ENCODE measurements around the gene CELF5.
"Not testable (repeated sequence)": the region's sequence is repeated elsewhere in the genome, so short reads cannot be mapped to it uniquely, and the experiment has no call there.

CELF5 gene

DNA sequence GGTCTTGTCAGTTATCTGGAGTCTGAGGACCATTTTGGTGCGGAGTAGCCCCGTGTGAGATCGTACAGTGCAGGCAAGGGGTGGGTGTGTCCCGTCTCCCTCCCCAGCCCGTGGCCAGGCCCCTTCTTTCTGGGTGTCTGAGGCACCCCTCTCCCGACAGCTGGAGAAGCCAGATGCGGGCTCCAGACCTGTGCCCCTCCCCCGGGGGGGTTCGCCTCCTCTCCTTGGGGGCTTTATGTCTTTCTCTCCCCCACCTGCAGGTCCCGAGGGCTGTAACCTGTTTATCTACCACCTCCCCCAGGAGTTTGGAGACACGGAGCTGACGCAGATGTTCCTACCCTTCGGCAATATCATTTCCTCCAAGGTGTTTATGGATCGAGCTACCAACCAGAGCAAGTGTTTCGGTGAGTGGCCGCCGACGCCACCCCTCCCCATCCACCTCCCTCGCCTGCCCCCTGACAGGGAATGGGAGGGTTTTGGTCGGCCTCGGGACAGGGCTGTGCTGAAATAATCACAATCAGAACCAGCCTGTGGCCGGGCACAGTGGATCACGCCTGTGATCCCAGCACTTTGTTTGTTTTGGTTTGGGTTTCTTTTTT, 65.6 kb downstream of the CELF5 start:
- in situ Hi-C loops (cut with HindIII; ENCODE audit: low pct_unique_long_range_greater_than_20kb, low sequenced_read_pairs) = no loop called here

DNA sequence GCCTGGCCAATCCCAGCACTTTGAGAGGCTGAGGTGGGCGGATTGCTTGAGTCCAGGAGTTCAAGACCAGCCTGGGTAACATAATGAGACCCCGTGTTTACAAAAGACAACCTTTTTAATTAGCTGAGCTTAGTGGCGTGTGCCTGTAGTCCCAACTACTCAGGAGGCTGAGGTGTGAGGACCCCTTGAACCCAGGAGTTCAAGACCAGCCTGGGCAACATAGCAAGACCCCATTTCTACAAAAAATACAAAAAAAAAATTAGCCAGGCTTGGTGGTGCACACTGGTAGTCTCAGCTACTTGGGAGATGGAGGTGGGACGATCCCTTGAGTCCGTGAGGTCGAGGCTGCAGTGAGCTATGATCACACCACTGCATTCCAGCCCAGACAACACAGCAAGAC, 66.4 kb downstream of the CELF5 start:
- in situ Hi-C loops (cut with HindIII; ENCODE audit: low pct_unique_long_range_greater_than_20kb, low sequenced_read_pairs); DNase-seq (ENCODE audit: low read depth in 1 of 2, low spot score in 1 of 2): not testable (repeated sequence)

More for the DNA sequence above, 65.6 kb downstream of the CELF5 start:
- TF ChIP-seq JUND (IDR thresholded peaks at IDR 0.05; ENCODE audit: low read depth) = no peak
- DNase-seq (ENCODE audit: low read depth in 1 of 2, low spot score in 1 of 2) = peak in 1 of 2 experiments; percentile 24

DNA sequence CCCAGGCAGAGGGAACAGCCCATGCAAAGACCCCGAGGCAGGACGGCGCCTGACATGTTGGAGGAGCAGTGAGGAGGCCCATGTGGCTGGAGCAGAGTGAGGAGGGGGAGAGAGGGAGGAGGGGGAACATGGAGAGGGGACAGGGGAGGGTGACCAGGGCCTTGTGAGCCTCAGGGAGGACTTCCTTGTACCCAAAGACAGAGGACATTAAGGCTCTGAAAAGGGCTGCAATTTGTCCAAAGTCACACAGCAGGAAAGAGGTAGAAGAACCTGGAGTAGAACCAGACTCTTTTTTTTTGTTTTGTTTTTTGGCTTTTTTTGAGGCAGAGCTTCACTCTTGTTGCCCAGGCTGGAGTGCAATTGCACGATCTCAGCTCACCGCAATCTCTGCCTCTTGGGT, 67.2 kb downstream of the CELF5 start:
- in situ Hi-C loops (cut with HindIII; ENCODE audit: low pct_unique_long_range_greater_than_20kb, low sequenced_read_pairs) = no loop called here
- TF ChIP-seq JUND (IDR thresholded peaks at IDR 0.05; ENCODE audit: low read depth) = no peak
- no peak for DNase-seq (ENCODE audit: low read depth in 1 of 2, low spot score in 1 of 2)

DNA sequence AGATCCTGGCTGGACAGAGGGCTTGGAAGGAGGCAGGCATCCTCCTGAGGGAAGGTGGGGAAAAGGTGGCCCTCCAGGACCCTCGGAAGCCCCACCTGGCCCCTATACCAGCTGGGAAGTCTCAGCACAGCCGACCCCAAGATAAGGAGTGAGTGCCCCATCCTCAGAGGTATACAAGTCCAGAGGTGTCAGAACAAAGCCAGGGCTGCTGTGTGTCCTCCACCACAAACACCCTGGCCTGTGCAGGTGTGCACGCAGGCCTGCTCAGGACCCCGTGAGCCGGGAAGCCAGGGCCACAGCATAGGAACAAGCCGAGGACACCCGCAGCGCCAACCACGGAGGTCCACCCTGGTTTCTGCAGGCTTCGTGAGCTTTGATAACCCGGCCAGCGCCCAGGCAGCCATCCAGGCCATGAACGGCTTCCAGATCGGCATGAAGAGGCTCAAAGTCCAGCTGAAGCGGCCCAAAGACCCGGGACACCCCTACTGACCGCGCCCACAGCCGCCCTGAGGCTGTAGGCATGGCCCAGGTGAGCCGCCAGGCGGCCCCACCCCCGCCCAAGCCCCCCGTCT, 68.6 kb downstream of the CELF5 start:
- in situ Hi-C loops (cut with HindIII; ENCODE audit: low pct_unique_long_range_greater_than_20kb, low sequenced_read_pairs) = no loop called here
- no peak for DNase-seq (ENCODE audit: low read depth in 1 of 2, low spot score in 1 of 2)
- TF ChIP-seq JUND (IDR thresholded peaks at IDR 0.05; ENCODE audit: low read depth) = no peak

DNA sequence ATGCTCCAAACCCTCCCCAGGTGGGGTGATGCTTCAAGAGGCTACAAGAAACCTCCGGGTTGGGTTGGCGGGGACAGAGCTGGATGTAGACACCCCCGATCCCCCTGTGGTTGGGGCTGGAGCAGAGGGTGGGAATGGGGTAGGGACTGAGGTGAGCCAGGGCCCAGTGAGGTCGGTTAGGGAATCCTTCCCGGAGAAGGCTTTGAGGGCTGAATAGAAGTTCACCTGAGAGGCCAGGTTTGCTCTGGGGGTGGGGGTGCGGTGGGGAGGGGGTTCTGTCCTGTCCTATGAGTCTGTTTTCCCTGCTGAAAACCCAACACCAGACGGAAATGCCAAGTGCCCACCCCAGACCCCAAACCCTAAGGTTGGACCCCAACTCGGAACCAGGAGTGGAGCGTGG, 69.1 kb downstream of the CELF5 start:
- in situ Hi-C loops (cut with HindIII; ENCODE audit: low pct_unique_long_range_greater_than_20kb, low sequenced_read_pairs) = no loop called here
- DNase-seq (ENCODE audit: low read depth in 1 of 2, low spot score in 1 of 2) = no peak
- no peak for TF ChIP-seq JUND (IDR thresholded peaks at IDR 0.05; ENCODE audit: low read depth)

DNA sequence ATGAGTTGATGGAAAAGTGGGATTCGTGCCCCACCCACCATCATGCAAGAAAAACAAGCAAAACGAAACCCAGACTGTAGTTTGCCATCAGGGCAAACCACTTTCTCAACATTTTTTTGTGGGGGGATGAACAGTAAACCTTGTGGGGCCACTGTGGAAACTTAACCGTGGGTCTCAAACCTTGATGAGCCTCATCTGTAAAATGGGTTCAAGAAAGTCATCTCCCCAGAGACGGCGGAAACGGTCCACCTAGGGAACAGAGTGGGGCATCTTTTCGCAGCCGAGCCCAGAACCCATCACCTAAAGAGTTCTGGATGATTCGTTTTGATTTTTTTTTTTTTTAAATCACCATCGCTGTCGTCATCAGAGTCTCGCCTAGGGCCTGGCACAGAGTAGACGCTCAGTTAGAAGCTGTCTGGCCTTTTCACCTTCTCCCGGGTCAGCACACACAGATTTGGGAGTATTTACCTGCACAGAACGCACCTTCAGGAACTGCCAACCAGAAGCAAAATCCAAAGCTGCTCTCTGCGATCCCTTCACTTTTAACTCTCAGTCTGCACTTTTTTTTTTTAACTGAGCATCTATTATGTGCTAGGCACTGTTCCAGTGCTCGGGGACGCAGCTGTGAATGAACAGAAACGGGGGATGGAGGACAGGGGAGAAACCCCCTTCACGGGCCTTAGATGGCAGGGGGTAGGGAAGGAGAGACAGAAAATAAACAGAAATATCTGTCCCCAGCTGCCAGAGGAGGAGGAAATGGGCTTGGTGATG, 69.8 kb downstream of the CELF5 start:
- TF ChIP-seq JUND (IDR thresholded peaks at IDR 0.05; ENCODE audit: low read depth) = no peak
- in situ Hi-C loops (cut with HindIII; ENCODE audit: low pct_unique_long_range_greater_than_20kb, low sequenced_read_pairs) = no loop called here

DNA sequence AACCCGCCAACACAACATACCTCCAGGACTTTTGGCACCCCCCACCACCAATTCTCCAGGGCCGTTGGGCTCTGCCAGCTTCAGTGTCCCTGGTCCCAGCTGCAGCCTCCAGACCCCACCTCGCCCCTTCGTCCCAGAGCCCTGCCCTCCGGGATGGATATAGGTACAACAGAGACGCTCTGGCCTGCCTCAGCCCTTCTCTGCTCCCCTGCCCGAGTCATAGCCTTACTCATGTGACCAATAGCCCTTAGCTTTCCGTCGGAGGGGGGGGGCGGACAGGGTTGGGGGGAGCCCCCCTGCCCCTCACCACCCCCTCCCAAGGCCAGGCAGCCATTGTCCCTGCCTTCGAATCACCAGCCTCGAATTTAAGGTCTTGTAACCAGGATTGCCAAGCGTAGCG, 71.1 kb downstream of the CELF5 start:
- DNase-seq (ENCODE audit: low read depth in 1 of 2, low spot score in 1 of 2) = no peak
- no peak for TF ChIP-seq JUND (IDR thresholded peaks at IDR 0.05; ENCODE audit: low read depth)
- in situ Hi-C loops (cut with HindIII; ENCODE audit: low pct_unique_long_range_greater_than_20kb, low sequenced_read_pairs) = no loop called here

More for the DNA sequence above, 69.8 kb downstream of the CELF5 start:
- DNase-seq (ENCODE audit: low read depth in 1 of 2, low spot score in 1 of 2) = no peak

DNA sequence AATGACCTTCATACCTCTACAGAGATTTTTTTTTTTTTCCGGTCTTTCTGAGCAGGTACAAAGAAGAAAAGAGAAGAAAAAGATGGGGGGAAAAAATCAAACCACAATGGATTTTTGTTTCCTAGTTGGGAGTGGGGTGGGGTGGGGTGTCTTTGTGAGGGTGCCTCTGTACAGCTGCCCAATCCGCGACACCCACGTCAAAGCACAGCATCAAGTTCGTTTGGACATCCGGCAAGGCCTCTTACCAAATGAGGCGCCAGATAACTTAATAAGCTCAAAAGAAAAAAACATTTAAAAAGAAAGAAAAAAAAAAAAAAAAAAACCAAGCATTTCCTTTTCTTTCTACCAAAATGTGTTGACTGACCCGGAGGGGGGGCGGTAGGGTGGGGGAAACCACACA, 71.6 kb downstream of the CELF5 start:
- no peak for DNase-seq (ENCODE audit: low read depth in 1 of 2, low spot score in 1 of 2)
- TF ChIP-seq JUND (IDR thresholded peaks at IDR 0.05; ENCODE audit: low read depth) = no peak
- in situ Hi-C loops (cut with HindIII; ENCODE audit: low pct_unique_long_range_greater_than_20kb, low sequenced_read_pairs) = no loop called here

DNA sequence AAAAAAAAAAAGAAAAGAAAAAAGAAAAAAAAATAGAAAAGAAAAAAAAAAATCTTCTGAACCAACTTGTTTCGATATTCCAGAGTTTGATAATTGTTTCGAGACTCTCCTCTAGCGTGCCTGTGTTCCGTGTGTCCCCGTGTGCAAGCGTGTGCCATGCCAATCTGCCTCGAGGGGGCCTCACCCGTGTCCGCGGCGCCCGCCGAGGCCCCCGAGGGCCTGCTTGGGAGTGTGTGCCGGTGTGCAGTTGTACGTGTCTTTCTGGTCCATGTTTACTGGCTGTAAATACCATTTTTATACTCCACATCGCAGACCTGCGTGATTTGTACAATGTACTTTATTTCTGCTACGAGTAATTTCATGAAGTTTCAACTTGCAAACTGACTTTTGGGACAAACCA, 72.0 kb downstream of the CELF5 start:
- TF ChIP-seq JUND (IDR thresholded peaks at IDR 0.05; ENCODE audit: low read depth) = no peak
- DNase-seq (ENCODE audit: low read depth in 1 of 2, low spot score in 1 of 2) = no peak
- in situ Hi-C loops (cut with HindIII; ENCODE audit: low pct_unique_long_range_greater_than_20kb, low sequenced_read_pairs) = no loop called here

DNA sequence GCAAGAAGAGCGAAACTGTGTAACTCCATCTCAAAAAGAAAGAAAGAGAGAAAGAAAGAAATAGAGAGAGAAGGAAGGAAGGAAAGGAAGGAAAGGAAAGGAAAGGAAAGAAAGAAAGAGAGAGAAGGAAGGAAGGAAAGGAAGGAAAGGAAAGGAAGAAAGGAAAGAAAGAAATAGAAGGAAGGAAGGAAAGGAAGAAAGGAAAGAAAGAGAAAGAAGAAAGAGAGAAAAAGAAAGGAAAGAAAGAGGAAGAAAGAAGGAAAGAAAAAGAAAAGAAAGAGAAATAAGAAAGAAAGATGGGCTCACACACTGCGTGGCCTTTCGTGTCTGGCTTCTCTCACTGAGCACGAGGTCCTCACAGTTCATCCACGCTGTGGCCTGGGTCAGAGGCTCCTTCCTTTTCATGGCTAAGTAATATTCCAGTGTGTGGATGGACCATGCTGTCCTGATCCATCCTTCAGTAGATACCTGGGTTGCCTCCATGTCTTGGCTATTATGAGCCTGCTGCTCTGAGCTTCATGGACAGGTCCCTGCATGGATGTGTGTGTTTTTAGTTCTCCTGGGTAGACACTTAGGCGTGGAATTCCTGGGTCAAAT, 74.5 kb downstream of the CELF5 start:
- DNase-seq (ENCODE audit: low read depth in 1 of 2, low spot score in 1 of 2) = no peak
- no peak for TF ChIP-seq JUND (IDR thresholded peaks at IDR 0.05; ENCODE audit: low read depth)
- in situ Hi-C loops (cut with HindIII; ENCODE audit: low pct_unique_long_range_greater_than_20kb, low sequenced_read_pairs) = no loop called here

DNA sequence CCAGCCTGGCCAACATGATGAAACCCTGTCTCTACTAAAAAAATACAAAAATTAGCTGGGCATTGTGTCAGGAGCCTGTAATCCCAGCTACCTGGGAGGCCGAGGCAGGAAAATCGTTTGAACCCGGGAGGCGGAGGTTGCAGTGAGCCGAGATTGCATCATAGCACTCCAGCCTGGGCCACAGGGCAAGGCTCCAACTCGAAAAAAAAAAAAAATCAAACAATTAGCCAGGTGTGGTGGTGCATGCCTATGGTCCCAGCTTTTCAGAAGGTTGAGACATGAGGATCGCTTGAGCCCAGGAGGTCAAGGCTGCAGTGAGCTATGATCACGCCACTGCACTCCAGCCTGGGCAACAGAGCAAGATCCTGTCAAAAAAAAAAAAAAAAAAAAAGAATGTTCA, 76.1 kb downstream of the CELF5 start:
- in situ Hi-C loops (cut with HindIII; ENCODE audit: low pct_unique_long_range_greater_than_20kb, low sequenced_read_pairs) = not testable (repeated sequence)

DNA sequence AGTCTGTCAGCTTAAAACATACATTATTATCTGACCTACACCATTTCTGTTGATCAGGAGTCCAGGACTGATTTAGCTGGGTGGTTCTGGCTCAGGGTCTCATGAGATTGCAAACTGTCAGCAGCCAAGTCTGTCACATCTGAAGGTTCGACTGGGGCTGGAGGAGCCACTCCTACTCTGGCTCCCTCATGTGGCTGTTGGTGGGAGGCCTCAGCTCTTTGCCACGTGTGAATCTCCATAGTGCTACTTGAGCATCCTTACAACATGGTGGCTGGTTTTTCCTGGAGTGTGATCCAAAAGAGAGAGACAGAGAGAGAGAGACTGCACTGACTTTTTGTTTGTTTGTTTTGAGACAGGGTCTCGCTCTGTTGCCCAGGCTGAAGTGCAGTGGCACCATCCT, 78.3 kb downstream of the CELF5 start:
- DNase-seq (ENCODE audit: low read depth in 1 of 2, low spot score in 1 of 2) = peak in 1 of 2 experiments; percentile 23
- TF ChIP-seq JUND (IDR thresholded peaks at IDR 0.05; ENCODE audit: low read depth) = no peak
- in situ Hi-C loops (cut with HindIII; ENCODE audit: low pct_unique_long_range_greater_than_20kb, low sequenced_read_pairs) = no loop called here

More for the DNA sequence above, 76.1 kb downstream of the CELF5 start:
- DNase-seq (ENCODE audit: low read depth in 1 of 2, low spot score in 1 of 2) = not testable (repeated sequence)

DNA sequence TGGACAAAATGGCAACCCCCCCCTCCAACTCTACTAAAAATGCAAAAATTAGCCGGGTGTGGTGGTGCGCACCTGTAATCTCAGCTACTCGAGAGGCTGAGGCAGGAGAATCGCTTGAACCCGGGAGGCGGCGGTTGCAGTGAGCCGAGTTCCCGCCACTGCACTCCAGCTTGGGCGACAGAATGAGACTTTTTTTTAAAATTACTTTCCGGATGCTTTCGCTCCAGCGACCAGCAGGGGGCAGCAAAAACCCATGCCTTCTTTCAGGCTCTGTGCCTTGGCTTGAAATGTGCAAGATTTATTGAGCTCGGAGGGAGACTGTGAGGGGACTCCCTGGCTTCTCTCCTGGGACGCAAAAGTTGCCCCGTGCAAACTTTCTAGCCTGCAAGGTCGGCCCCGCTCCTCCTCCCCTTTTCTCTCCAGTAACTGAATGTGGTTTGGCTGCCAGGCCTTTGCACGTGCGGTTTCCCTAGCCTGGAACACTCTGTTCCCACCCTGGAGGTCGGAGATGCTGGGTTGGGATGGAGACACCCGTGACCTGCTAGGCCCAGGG, 80.5 kb downstream of the CELF5 start:
- in situ Hi-C loops (cut with HindIII; ENCODE audit: low pct_unique_long_range_greater_than_20kb, low sequenced_read_pairs) = no loop called here
- no peak for TF ChIP-seq JUND (IDR thresholded peaks at IDR 0.05; ENCODE audit: low read depth)
- peak in 1 of 2 experiments; percentile 77 for DNase-seq (ENCODE audit: low read depth in 1 of 2, low spot score in 1 of 2)

Measured in T47D (cell line).